NCI-H2107 treated with DMSO at 0.1 percent for 48 hours (cell line): ENCODE data around the gene MYLK3.
"Not testable (repeated sequence)": the region's sequence is repeated elsewhere in the genome, so short reads cannot be mapped to it uniquely, and the experiment has no call there.

Experiments
- DNase-seq: peaks from one replicate; lab custom pipeline; 2025; ENCODE audit not compliant: unreplicated experiment; lab: John Stamatoyannopoulos, UW

Gene MYLK3

DNA sequence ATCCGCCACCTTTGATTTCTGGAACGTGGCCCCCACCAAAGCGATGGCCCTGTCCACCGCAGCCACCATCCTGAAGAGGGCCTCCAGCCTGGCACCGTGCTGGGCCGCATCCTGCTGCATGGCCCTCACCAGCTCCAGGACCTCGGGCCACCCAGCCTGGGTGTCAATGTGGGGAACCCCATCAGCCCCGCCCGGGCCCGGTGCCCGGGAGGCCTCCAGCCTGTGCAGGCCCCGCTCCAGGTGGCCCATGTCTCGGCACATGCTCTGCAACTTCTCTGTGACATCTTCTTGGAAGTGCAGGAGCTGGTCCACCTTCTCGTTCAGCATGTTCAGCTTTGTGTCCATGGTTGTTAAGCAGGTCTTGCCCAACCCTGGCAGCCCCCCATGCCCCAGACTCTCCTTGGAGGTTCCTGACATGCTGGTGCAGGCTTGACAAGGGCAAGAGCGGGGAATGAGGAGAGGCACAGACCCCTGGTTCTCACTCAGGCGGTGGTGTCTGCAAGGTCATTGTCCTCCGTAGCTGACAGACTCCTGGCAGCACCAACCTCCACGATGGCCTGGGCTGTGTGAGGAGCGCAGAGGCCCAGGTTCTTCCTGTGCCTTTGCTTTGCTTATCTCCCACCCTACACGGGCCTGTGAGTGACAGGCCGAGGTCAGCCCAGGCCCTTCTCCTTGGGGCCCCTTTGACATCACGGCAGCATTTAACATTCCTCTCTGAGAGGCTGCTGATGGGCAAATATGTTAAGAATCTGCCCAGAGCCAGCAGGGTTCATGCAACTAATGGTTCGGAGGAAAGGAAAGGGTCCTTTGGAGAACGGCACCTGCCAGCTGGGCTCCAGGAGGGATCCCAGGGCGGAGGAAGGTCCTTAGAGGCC, at the start of gene MYLK3:
Gene MYLK3, minus strand, starts transcription at position 568 of the 875 bp plus-strand sequence. Its CDS starts 151 bp downstream, at position 417.
- no peak for DNase-seq

DNA sequence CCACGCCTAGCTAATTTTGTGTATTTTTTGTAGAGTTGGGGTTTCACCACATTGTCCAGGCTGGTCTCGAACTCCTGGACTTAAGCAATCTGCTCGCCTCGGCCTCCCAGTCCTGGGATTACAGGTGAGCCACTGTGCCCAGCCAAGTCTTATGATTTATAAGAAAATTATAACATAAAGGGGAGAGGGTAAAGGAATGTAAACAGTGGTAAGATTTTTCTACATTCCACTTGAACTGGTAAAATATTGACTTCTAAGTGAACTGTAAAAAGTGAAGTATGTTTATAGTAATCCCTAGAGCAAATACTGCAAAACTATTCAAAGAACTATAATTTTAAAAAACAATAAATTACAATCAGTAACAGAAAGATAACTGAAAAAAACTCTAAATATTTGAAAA, 49.4 kb upstream of the MYLK3 start:
- no peak for DNase-seq

DNA sequence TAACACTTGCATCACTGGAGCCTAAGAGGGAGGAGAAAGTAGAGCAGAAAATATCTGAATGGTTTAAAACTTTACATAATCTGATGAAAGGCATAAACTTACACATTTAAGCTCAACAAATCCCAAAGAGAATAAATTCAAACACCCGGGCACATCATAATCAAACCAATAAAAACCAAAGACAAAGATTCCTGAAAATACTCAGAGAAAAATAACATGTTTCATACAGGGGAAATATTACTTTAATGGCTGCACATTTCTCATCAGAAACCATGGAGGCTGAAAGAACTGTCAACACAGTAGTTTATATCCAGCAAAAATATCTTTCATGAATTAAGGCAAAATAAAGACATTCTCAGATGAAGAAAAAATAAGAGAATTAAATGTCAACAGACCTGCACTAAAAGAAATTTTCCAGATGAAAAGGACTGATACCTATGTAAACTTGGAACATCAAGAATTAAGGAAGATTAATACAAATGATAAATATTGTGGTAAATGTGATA, 48.7 kb upstream of the MYLK3 start:
- no peak for DNase-seq

DNA sequence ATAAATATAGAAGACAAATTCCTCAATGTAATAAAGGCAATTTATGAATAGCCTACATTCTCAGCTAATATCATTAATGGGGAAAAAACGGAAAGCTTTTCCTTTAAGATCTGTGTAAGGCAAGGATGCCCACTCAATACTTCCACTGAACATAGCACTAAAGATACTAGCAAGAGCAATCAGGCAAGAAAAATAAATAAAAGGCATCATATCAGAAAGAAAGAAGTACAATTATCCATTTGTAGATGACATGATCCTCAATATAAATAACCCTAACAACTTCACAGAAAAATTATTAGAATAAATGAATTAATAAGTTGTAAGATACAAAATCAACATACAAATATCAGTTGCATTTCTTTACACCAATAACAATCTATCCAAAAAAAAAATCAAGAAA, 45.7 kb upstream of the MYLK3 start:
- no peak for DNase-seq

DNA sequence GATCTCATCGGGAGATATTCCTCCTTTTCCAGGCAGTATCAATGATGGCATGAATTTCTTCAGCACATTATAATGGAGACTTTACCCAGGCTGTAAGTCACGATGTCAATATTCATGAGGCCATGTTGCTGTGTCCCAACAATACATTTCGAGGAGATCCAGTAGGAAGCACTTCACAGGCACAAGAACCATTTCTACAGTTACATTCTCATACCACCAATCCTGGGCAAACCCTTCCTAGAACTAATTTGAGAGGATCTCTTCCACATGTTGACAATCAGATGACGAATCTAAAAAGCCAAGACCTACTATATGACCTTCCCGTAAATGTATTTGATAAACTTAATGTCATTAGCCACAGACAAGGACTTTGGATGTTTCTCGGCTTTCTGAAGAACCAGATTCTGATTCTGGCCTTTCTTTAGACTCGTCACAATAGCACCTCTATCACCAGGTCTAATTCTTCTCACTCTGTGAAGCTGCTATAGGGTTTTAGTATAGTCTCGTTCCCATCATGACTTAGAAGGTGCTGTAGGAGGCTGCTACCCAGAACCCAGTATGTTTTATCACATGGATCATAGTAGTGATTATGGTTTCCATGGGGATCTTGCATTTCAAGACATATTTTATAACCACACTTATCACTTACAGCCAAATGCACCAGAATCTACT, 42.6 kb upstream of the MYLK3 start:
- no peak for DNase-seq

DNA sequence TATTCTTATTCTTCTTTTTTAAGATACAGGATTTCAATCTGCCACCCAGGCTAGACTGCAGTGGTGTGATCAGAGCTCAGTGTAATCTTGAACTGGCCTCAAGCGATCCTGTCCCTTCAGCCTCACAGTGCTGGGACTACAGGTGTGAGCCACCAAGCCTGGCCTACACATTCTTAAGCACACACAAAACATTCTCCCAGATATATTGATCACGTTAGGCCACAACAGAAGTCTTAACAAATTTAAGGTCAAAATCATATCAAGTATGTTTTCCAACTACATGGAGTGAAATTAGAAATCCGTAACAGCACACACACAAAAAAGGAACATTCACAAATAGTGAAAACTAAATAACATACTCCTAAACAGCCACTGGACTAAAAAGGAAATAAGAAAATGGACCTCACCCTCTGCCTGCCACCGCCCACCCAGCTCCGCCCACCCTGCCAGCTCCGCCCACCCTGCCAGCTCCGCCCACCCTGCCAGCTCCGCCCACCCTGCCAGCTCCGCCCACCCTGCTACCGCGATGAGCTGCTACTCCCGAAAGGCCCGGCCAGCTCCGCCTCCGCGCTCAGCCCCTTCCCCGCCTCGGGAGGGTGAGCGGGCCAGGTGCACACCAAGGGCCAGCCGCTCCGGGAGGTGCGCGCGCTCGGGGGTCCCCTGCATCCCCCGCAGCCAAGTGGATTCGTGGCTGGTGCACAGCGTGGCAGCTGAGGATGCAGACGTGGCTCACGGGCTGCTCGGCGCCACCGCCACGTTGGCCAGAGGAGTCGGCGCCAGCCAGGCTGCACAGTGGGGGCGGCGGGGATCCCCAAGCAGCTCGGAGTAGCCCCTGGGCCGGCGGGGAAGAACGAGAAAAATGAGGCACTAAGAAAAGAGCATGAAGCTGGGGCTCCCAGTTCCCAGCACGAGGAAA, 41.6 kb upstream of the MYLK3 start:
- peak; percentile 43 for DNase-seq

DNA sequence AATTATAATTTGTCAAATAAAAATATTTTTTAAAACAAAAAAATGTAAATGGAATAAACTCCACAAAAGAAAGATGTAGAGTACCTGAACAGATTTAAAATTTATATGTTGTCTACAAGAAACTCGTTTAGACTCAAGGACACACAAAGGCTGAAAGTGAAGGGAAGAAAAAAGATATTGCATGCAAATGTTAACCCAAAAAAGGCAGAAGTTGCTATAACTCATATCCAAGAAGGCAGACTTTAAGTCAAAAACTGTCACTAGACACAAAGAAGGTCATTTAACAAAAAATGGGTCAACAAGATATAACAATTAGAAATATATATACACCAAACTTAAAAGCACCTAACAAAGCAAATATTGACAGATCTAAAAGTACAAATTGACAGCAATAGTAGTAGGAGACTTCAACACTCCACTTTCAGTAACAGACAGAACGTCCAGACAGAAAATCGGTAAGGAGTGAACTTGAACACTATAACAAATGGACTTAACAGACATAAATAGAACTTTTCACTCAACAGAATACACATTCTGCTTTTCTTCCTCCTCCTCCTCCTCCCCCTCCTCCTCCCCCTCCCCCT, 40.8 kb upstream of the MYLK3 start:
- no peak for DNase-seq

DNA sequence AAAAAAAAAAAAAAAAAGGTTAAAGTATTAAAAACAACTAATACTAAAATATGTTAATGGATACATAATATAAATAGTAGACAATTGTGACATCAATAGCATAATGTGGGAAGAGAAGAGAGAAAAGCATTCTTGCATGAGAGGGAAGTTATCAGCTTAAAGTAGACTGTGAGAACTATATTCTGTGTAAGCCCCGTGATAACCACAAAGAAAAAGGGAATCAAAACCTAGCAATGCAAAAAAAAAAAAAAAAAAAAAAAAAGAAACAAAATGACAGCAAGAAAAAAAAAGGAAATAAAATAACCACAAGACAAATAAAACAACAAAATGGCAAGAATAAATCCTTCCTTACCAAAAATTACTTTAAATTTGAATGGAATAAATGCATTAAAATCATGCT, 39.8 kb upstream of the MYLK3 start:
- no peak for DNase-seq

DNA sequence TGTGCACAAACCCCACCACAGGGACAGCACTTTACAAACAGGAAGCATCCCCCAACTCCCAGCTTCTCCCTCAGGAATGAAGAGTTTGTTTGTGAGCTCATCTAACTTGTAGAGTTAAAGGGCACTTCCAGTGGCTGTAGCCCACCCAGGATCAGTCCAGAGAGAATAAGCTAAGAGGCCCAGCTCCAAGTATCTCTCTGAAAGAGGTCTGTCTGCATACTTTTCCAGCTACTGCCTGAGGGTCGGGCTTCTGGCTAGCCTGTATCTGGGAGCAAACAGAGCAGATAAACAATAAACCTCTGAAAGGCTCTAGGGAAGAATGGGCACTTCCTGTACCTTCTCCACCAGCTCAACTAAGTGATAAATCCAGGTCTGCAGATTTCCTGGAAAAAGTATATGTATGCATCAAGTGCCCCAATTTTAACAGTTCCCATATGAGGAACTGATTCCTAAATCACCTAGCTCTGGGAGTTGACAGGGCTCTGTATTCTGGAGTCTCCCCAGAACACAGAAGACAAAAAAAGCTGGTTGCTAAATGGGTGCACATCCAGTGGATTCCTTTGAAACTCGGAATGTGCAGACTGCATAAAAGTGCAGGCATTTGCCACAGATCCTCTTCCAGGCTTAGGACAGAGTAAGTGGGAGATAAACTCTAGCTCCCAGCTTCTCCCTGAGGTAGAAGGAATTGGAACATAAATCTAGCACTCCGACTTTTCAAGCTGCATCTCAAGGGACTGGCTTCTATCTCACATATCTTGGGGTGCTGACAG, 37.1 kb upstream of the MYLK3 start:
- no peak for DNase-seq

DNA sequence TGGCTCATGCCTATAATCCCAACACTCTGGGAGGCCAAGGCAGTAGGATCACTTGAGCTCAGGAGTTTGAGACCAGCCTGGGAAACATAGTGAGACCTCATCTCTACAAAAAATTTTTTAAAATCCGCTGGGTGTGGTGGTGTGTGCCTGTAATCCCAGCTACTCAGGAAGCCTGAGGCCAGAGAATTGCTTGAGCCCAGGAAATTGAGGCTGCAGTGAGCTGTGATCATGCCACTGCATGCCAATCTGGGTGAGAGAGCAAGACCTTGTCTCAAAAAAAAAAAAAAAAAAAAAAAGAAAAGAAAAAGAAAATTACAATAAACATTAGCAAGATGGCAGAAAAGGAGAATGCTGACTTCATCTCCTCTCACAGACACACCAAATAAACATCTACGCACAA, 36.4 kb upstream of the MYLK3 start:
- not testable (repeated sequence) for DNase-seq

DNA sequence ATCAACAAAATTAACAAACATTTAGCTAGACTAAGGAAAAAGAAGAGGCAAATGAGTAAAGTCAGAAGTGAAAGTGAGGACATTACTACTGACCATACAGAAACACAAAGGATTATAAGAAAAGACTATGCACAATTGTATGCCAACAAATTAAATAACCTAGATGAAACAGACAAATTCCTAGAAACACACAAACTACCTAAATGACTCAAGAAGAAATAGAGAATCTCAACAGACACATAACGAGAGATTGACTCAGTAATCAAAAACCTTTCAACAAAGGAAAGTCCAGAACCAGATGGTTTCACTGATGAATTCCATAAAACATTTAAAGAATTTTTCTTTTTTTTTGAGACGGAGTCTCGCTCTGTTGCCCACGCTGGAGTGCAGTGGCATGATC, 35.7 kb upstream of the MYLK3 start:
- DNase-seq: no peak

DNA sequence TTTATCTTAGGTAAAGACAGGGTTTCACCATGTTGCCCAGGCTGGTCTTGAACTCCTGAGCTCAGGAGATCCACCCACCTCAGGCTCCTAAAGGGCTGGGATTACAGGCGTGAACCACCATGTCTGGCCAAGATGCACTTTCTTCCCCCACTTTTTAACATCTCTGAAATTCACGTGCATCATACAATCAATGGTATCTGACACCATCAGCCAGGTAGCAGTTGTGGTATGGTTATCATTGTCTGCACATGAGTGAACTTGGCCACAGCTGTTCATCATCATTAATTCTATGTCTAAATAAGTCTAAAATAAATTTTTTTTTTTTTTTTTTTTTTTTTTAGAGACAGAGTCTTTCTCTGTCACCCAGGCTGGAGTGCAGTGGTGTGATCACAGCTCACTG, 34.2 kb upstream of the MYLK3 start:
- no peak for DNase-seq

DNA sequence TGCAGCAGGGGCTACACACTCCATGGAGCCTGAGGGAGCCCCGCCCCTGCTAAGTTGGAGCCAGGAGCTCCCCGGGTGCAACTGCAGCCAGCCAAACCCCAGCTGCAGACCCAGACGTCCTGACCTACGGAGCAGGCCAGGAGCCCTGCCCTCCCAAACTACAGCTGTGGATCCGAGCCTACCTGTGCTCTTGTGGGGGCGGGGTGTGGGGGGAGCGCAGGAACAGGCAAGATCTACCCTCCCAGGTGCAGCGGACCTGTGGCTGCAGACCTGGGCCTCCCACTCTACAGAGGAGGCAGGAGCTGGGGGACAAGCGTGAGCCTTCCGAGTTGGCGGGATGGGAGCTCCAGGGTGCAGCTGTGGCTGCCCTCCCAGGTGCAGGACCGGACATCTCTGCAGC, 29.7 kb upstream of the MYLK3 start:
- DNase-seq: no peak

DNA sequence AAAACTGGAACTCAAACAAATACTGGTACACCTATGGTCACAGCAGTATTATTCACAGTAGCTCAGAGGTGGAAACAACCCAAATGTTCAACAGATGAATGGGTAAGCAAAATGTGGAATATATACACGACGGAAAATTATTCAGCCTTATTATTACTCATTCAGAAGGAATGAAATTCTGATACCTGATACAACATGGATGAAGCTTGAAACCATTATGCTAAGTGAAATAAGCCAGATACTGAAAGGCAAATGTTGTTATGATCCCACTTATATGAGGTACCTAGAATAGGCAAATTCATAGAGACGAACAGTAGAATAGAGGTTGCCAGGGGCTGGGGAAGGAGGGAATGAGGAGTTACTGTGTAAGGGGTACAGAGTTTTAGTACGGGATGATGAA, 27.1 kb upstream of the MYLK3 start:
- no peak for DNase-seq

DNA sequence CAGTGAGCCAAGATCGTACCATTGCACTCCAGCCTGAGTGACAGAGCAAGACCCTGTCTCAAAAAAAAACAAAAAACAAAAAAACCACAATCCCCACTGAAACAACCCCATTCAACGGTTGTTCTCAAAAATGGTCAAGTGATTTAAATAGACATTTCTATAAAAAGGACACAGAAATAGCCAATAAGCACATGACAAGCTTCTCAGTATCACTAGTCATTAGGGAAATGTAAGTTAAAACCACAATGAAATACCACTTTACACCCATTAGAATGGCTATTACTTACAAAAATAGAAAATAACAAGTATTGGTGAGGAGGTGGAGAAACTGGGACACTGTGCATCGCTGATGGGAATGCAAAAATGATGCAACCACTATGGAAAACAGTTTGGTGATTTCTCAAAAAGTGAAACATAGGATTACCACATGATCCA, 26.6 kb upstream of the MYLK3 start:
- no peak for DNase-seq

DNA sequence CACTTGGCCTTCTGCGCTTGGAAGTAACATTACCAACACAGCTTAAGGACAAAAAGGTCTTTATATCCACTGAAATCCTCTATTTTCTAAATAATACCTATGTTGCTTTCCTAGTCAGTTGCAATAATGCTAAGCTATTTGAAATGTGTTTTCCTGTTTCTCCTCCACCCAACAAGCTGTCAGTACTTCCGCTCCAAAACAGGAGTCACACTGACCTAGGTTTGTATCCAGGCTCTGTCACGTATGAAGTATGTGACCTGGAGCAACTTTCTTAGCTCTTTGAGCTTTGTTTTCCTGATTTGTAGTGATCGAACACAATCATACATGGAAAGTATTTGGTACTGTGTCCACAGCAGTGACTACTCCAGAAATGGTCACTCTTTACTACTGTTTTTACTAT, 24.3 kb upstream of the MYLK3 start:
- no peak for DNase-seq

DNA sequence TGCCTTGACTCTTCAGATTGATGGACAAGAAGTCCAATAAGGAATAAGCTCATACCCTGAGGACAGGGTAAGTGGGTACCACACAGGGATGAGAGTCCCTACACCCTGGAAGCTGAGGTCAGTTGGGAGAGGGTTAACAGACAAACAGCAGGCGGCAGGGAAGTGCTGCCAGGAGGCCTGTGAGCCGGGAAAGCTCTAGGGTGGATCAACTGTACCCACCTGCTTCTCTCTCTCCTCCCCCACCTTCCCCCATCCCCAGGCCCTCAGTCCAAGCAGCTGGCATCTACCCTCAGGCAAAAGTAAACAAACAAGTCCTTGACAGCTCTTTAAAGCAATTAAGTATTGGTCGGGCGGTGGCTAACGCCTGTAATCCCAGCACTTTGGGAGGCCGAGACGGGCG, 20.7 kb upstream of the MYLK3 start:
- peak; percentile 95 for DNase-seq

DNA sequence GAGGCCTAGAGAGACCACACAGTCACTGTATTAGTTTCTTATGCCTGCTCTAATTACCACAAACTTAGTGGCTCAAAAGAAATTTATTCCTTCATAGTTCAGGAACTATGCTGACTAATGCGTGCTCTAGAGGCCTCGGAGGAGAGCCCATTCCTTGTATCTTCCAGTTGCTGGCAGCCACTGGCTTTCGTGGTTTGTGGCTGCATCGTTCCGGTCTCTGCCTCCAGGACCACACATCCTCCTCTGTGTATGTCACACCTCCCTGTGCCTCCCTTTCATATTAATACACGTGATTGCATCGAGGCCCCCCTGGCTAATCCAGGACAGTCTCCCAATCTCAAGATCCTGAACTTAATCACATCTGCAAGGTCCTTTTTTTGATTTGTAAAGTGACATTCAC, 16.9 kb upstream of the MYLK3 start:
- DNase-seq: no peak

DNA sequence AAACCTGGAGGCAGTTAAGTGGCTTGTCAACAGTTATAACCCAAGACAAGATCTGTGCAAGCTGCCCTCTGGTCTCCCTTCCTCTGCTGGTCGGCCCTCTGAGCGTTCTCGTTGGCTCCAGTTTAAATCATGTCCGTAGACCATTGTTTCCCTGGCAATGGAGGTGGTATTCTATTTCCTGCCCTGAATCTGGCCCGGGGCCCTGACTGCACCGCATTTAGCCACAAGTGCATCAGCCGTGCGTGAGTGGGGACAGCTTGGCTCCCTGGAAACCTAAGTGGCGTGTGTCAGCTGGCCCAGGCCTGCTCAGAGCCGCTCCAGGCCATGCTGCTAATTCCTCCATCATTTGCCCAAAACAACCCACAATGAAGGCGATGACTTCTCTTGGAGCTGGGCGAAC, 15.0 kb upstream of the MYLK3 start:
- peak; percentile 56 for DNase-seq

DNA sequence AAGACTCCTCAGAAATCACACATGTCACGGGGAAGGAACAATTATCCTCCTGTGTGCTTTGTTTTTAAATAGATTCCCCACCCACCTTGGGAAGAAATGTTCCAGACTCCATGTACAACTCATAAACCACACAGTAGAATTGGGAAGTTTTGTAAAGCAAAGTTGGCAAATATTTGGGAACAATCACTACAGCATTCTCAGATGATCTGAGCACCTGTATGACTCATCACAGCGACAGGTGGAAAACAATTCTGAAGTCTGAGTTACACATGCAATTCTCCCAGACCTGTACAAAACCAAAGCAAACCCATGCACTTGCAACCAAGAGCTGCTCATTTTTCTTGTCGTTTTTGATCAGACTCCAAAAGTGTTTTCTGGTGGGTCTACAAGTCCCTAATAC, 14.4 kb upstream of the MYLK3 start:
- peak; percentile 56 for DNase-seq
